ENCODE results near the gene EML1. TPM values are rescaled to one million over a fixed set of nuclear protein-coding genes. Genes with fewer than 3 reads are reported as not detected.
A peak's percentile ranks its signal among the peaks of the same experiment; 100 is the strongest.

EML1 gene
- total and polyA plus RNA-seq, 2 experiments from 2014 or later: 16.6 to 16.9 TPM

DNA sequence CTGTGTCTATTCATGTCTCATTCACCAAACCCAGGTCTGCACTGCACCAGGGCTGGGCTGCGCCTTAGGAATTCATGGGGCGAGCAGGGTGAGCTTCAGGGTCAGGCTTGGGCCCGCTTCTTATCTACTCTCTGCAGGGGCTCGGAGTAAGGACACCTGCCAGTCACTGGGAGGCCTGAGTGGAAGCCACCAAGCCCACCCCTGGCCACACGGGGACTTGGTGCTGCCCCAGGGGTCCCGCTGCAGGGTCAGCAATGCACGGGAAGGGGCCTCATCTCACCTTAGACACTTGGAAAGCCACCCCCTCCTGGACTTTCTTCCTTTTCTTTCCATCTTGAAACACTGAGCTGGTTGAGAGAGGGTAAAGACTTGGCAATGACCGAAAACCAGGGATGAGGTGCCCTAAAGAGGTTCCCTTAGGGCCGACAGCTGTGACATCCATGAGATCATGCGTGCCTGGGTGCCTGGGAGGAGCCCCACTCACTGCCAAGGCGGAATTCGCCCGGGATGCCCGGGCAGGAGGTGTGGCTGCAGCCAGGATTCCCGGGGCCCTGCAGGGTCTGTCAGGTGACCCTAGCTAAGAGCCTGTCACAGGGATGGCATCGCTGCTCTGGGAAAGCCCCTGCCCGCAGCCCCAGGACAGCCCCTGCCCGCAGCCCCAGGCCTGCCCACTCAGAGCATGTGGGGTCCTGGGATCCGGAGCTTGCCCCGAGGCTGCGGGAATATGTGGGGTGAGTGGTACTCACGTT, 45.5 kb upstream of the EML1 start:
- peaks cover 3% of the 10 kb centered on the region for H3K4me1 ChIP-seq (ENCODE audit: low read depth)
- H3K27me3 ChIP-seq: peaks cover 76% of the 10 kb centered on the region
- H3K4me3 ChIP-seq: no peak overlapping the region
- DNase-seq (ENCODE audit: low read depth in 1 of 2, low spot score in 1 of 2): no peak
- H3K36me3 ChIP-seq: no peaks in the 10 kb centered on the region
- no peaks in the 10 kb centered on the region for H3K9me3 ChIP-seq (ENCODE audit: low read depth)
- TF ChIP-seq, protein P1, sequence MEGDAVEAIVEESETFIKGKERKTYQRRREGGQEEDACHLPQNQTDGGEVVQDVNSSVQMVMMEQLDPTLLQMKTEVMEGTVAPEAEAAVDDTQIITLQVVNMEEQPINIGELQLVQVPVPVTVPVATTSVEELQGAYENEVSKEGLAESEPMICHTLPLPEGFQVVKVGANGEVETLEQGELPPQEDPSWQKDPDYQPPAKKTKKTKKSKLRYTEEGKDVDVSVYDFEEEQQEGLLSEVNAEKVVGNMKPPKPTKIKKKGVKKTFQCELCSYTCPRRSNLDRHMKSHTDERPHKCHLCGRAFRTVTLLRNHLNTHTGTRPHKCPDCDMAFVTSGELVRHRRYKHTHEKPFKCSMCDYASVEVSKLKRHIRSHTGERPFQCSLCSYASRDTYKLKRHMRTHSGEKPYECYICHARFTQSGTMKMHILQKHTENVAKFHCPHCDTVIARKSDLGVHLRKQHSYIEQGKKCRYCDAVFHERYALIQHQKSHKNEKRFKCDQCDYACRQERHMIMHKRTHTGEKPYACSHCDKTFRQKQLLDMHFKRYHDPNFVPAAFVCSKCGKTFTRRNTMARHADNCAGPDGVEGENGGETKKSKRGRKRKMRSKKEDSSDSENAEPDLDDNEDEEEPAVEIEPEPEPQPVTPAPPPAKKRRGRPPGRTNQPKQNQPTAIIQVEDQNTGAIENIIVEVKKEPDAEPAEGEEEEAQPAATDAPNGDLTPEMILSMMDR (IDR thresholded peaks at IDR 0.05; ENCODE audit: low read depth, low read length): no peak
- H3K27ac ChIP-seq: no peak overlapping the region

DNA sequence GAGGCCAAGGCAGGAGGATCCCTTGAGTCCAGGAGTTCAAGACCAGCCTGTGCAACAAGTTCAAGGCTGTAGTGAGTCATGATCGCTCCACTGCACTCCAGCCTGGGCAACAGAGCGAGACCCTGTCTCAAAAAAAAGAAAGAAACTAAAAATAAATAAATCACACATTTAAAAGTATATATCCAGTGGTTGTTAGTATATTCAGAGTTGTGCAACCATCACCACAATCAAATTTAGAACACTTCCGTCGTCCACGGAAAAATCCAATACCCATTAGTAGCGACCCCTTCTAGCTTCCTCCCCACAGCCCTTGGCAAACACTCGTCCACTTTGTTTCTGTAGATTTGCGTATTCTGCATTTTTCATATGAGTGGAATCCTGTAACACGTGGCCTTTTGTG, 44.7 kb upstream of the EML1 start:
- H3K27ac ChIP-seq: no peak overlapping the region
- DNase-seq (ENCODE audit: low read depth in 1 of 2, low spot score in 1 of 2): no peak
- TF ChIP-seq, protein P1 (IDR thresholded peaks at IDR 0.05; ENCODE audit: low read depth, low read length): no peak
- H3K4me1 ChIP-seq (ENCODE audit: low read depth): peaks cover 3% of the 10 kb centered on the region
- no peak overlapping the region for H3K4me3 ChIP-seq
- peaks cover 76% of the 10 kb centered on the region for H3K27me3 ChIP-seq
- H3K9me3 ChIP-seq (ENCODE audit: low read depth): no peaks in the 10 kb centered on the region
- H3K36me3 ChIP-seq: no peaks in the 10 kb centered on the region

DNA sequence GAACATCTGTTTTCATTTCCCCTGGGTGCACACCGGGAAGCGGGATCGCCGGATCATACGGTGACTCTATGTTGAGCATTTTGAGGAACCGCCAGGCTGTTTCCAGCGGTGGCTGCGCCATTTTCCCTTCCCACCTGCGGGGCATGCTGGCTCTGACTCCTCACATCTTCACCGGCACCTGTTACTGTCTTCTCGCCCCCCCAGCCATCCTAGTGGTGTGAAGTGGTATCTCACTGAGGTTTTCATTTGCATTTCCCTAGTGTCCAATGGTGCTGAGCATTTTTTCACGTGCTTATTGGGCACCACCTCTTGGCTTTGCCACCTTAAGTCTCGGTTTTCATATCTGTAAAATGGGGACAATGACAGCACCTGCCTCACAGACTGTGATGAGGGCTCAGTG, 44.1 kb upstream of the EML1 start:
- peaks cover 76% of the 10 kb centered on the region for H3K27me3 ChIP-seq
- TF ChIP-seq, protein P1 (IDR thresholded peaks at IDR 0.05; ENCODE audit: low read depth, low read length): peak; percentile 10
- H3K27ac ChIP-seq: no peak overlapping the region
- no peak overlapping the region for H3K4me3 ChIP-seq
- no peaks in the 10 kb centered on the region for H3K9me3 ChIP-seq (ENCODE audit: low read depth)
- peaks cover 3% of the 10 kb centered on the region for H3K4me1 ChIP-seq (ENCODE audit: low read depth)
- H3K36me3 ChIP-seq: no peaks in the 10 kb centered on the region
- no peak for DNase-seq (ENCODE audit: low read depth in 1 of 2, low spot score in 1 of 2)

DNA sequence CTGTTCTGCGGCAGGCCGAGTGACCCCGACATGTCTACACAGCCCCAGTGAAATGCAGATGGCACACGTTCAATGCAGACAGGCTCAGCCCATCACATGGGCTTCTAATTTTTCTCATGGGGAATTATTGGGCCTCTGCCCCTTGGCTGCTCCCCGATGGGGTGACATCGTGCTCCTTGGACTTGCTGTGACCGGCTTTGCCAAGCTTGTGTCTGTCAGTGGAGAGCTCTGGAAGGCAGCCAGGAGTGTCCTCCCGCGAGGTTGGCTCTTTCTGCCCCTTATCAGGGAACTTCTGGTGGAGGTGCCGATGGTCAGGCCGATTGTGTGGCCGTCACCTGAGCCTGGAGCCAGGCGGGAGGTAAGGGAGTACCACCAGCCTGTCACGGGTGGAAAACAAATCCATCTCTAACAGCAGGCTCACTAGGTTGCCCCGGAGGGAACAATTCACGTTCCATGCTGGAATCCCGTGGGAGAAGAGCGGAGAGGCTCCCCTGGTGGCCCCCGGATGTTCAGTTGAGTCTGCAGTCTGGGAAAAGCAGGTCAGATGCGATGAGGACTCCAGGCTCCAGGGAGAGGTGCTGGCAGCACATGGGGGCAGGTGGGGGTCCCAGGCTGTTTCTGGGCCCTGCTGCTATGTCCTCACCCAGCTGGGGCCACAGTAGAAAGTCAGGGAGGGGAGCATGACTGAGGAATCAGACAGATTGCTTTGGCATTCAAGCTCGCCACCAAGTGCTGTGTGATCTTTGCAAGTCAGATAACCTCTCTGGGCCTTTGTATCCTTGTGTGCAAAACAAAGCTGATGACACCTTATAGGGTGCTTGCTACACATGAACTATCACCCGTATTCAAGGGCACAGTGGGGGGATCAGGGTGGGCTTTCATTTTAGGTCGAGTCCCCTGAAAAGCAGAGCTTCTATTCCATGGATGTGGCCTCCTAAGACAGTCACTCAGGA, 43.2 kb upstream of the EML1 start:
- TF ChIP-seq, protein P1 (IDR thresholded peaks at IDR 0.05; ENCODE audit: low read depth, low read length): no peak
- Histone ChIP-seq H3K4me1 (ENCODE audit: low read depth) (peaks cover 3% of the 10 kb centered on the region), H3K9me3 (ENCODE audit: low read depth) (no peaks in the 10 kb centered on the region), H3K4me3 (no peak overlapping the region), H3K36me3 (no peaks in the 10 kb centered on the region), H3K27me3 (peaks cover 76% of the 10 kb centered on the region), H3K27ac (no peak overlapping the region)
- DNase-seq (ENCODE audit: low read depth in 1 of 2, low spot score in 1 of 2): no peak

DNA sequence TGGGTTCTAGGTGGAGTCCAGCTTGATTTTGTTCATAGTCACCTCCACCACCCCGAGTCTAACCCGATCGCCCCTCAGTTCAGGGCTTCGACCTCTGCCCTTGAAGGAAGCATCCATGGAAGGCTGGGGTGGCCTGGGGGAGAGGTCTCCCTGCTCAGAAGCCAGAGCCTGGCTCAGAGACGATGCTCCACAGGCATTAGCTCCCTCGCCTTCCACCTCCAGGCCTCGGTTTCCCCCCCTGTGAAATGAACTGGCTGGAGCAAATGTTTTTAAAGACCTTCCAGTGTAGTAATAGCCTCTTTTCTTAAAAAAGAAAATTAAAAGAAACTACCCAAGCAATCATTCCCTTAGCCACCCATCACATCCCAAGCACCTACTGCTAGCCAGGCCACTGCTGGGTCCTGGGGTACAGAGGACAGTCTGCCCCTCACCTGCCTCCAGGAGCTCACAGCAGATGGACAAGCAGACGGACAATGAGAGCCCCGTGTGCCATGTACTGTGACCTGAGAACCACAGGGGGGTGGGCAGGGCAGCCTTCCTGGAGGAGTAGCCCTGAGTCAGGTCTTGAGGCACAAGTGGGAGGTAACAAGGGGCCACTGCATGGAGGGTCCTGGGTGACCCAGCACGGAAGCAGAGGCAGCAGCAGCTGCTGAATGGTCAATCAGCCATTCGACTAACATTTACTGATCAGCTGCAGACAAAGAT, 42.3 kb upstream of the EML1 start:
- H3K4me3 ChIP-seq: no peak overlapping the region
- H3K9me3 ChIP-seq (ENCODE audit: low read depth): no peaks in the 10 kb centered on the region
- no peak overlapping the region for H3K27ac ChIP-seq
- TF ChIP-seq, protein P1 (IDR thresholded peaks at IDR 0.05; ENCODE audit: low read depth, low read length): no peak
- peaks cover 76% of the 10 kb centered on the region for H3K27me3 ChIP-seq
- peaks cover 3% of the 10 kb centered on the region for H3K4me1 ChIP-seq (ENCODE audit: low read depth)
- DNase-seq (ENCODE audit: low read depth in 1 of 2, low spot score in 1 of 2): no peak
- H3K36me3 ChIP-seq: no peaks in the 10 kb centered on the region
